ENCODE results near the gene HBB. TPM values are rescaled to one million over a fixed set of nuclear protein-coding genes. Genes with fewer than 3 reads are reported as not detected.

The HBB gene
- total RNA-seq, result not detected in 2 replicates

DNA sequence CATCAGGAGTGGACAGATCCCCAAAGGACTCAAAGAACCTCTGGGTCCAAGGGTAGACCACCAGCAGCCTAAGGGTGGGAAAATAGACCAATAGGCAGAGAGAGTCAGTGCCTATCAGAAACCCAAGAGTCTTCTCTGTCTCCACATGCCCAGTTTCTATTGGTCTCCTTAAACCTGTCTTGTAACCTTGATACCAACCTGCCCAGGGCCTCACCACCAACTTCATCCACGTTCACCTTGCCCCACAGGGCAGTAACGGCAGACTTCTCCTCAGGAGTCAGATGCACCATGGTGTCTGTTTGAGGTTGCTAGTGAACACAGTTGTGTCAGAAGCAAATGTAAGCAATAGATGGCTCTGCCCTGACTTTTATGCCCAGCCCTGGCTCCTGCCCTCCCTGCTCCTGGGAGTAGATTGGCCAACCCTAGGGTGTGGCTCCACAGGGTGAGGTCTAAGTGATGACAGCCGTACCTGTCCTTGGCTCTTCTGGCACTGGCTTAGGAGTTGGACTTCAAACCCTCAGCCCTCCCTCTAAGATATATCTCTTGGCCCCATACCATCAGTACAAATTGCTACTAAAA is at the start of gene HBB:
HBB (minus strand) TSS at position 340 of the 579 bp plus-strand sequence; CDS start at position 290, 50 bp downstream.

DNA sequence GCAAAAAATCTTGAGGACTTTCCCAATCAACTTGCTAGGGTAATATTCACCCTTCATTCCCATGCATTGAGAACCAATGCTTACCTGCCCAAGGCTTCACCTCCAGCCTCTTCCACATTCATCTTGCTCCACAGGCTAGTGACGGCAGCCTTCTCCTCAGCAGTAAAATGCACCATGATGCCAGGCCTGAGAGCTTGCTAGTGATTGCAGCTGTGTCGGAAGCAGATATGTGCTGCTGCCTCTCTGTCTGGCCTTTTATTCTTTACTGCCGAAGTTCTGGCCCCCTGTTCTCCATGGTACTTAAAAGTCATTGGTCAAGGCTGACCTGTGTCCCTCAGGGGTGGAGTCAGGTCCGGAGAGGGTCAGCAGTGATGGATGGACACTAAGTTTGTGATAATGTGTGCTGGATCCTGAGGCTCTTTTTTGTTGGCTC is 42.9 kb upstream of the HBB start, which contains the start of gene HBE1:
HBE1 (minus strand) TSS at position 231 of the 433 bp plus-strand sequence; CDS start at position 176, 55 bp downstream.

DNA sequence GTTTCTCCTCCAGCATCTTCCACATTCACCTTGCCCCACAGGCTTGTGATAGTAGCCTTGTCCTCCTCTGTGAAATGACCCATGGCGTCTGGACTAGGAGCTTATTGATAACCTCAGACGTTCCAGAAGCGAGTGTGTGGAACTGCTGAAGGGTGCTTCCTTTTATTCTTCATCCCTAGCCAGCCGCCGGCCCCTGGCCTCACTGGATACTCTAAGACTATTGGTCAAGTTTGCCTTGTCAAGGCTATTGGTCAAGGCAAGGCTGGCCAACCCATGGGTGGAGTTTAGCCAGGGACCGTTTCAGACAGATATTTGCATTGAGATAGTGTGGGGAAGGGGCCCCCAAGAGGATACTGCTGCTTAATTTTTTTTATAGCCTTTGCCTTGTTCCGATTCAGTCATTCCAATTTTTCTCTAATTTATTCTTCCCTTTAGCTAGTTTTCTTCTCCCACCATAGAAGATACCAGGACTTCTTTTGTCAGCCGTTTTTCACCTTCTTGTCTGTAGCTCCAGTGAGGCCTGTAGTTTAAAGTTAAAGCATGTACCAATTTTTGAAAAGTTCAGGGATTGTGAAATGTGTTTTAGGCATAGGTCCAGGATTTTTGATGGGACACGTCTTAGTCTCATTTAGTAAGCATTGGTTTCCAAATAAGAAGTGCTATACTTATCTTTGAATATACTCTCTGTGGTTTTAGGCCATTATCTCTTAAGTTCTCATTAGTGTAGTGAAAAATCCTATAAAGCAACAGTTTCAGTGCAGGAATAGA is 28.0 kb upstream of the HBB start, which contains the start of gene HBG2:
HBG2 (minus strand) TSS at position 136 of the 768 bp plus-strand sequence; CDS start at position 83, 53 bp downstream.

DNA sequence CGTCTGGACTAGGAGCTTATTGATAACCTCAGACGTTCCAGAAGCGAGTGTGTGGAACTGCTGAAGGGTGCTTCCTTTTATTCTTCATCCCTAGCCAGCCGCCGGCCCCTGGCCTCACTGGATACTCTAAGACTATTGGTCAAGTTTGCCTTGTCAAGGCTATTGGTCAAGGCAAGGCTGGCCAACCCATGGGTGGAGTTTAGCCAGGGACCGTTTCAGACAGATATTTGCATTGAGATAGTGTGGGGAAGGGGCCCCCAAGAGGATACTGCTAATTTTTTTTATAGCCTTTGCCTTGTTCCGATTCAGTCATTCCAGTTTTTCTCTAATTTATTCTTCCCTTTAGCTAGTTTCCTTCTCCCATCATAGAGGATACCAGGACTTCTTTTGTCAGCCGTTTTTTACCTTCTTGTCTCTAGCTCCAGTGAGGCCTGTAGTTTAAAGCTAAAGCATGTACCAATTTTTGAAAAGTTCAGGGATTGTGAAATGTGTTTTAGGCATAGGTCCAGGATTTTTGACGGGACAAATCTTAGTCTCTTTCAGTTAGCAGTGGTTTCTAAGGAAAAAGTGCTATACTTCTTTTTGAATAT is 23.0 kb upstream of the HBB start, which contains the start of gene HBG1:
HBG1 (minus strand) TSS at position 51 of the 590 bp plus-strand sequence. CDS start 53 bp downstream, outside the sequence.

DNA sequence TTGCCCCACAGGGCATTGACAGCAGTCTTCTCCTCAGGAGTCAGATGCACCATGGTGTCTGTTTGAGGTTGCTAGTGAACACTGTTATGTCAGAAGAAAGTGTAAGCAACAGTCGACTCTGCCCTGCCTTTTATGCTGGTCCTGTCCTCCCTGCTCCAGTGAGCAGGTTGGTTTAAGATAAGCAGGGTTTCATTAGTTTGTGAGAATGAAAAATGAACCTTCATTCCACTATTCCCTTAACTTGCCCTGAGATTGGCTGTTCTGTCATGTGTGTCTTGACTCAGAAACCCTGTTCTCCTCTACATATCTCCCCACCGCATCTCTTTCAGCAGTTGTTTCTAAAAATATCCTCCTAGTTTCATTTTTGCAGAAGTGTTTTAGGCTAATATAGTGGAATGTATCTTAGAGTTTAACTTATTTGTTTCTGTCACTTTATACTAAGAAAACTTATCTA is 7.5 kb upstream of the HBB start, which contains the start of gene HBD:
HBD (minus strand) TSS at position 103 of the 454 bp plus-strand sequence; CDS start at position 53, 50 bp downstream.

DNA sequence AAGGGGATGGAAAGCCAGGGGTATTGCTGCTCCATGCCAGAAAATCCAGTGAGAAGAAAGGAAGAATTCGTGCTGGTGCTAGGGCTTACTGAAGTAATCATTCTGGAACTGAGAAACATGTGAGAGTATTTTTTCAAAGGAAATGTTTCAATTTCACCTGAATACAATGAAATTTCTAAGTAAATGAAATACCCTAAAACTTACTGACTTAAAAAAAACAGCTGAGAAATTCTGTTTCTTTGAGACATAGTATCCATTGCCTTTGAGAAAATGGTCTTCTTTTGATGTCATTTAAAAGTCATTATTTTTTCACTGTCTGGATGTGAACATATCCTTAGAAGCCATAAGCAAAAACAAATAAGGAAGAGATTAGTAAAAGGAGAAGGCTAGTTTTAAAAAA is 26.3 kb downstream of the HBB start, which contains the start of gene OR51V1:
OR51V1 (minus strand) TSS at position 101 of the 400 bp plus-strand sequence; CDS start at position 101, 0 bp downstream.

Other genes starting within 250 kb of the HBB start
- gene OR51L1, start 232.2 kb downstream of the HBB start, total RNA-seq, result not detected in 2 replicates
- not detected in 2 replicates for gene OR52J3, start 180.5 kb downstream of the HBB start, total RNA-seq
- gene OR52E2, start 167.4 kb downstream of the HBB start, total RNA-seq, result not detected in 2 replicates
- not detected in 2 replicates for gene OR52E1, start 157.5 kb downstream of the HBB start, total RNA-seq
- not detected in 2 replicates for gene OR52A5, start 88.7 kb downstream of the HBB start, total RNA-seq
- gene OR52A1, start 72.3 kb downstream of the HBB start, total RNA-seq, result not detected in 2 replicates
- not detected in 2 replicates for gene OR51V1, start 26.4 kb downstream of the HBB start, total RNA-seq
- gene HBD, start 7.4 kb upstream of the HBB start, total RNA-seq, result not detected in 2 replicates
- not detected in 2 replicates for gene HBG1, start 22.8 kb upstream of the HBB start, total RNA-seq
- gene HBG2, start 27.7 kb upstream of the HBB start, total RNA-seq, result 0.18 TPM in 1 of 2 replicates, not detected in the other
- gene HBE1, start 42.9 kb upstream of the HBB start, total RNA-seq, result 0.18 TPM in 1 of 2 replicates, not detected in the other
- gene OR51B4, start 74.9 kb upstream of the HBB start, total RNA-seq, result not detected in 2 replicates
- gene OR51B2, start 97.2 kb upstream of the HBB start, total RNA-seq, result not detected in 2 replicates
- gene OR51B5, start 116.5 kb upstream of the HBB start, total RNA-seq, result not detected in 2 replicates
- gene OR51B6, start 124.4 kb upstream of the HBB start, total RNA-seq, result not detected in 2 replicates
- gene OR51M1, start 156.7 kb upstream of the HBB start, total RNA-seq, result not detected in 2 replicates
- gene OR51Q1, start 195.0 kb upstream of the HBB start, total RNA-seq, result not detected in 2 replicates
- gene OR51I1, start 214.4 kb upstream of the HBB start, total RNA-seq, result not detected in 2 replicates
- not detected in 2 replicates for gene OR51I2, start 222.3 kb upstream of the HBB start, total RNA-seq